ENCODE measurements around the gene TMEM132E.

The TMEM132E gene

GRCh38 chr17:34570506-34570905 lies 8.9 kb upstream of the TMEM132E start:
- DNase-seq (ENCODE audit: low spot score), result no peak

- DNase-seq (ENCODE audit: low spot score), result no peak
Measured at GRCh38 chr17:34571428-34572130, 7.8 kb upstream of the TMEM132E start.

DNA sequence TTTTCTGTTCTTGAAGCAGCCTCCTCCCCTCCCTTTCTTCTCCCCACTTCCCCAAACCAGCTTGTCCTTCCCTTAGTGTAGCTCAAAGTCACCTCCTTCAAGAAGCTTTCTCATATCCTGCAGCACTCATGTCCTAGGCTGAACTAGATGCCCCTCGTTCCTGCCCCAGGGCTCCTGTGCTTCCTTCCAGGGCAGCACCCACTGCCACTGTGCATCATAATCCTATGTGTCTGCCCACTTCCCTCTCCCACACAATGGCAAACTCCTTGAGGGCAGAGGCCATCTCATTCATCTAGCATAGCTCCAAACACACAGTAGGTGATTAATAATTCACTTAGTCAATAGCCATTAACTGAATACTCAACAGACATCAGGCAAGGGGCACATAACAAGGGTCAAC lies 6.9 kb upstream of the TMEM132E start:
- DNase-seq (ENCODE audit: low spot score), result no peak

GRCh38 chr17:34575182-34575581 lies 4.2 kb upstream of the TMEM132E start:
- DNase-seq (ENCODE audit: low spot score), result no peak

GRCh38 chr17:34578016-34578415 lies 1.4 kb upstream of the TMEM132E start:
- DNase-seq (ENCODE audit: low spot score), result no peak

- no peak for DNase-seq (ENCODE audit: low spot score)
Measured at GRCh38 chr17:34578656-34579016, 746 bp upstream of the TMEM132E start.

DNA sequence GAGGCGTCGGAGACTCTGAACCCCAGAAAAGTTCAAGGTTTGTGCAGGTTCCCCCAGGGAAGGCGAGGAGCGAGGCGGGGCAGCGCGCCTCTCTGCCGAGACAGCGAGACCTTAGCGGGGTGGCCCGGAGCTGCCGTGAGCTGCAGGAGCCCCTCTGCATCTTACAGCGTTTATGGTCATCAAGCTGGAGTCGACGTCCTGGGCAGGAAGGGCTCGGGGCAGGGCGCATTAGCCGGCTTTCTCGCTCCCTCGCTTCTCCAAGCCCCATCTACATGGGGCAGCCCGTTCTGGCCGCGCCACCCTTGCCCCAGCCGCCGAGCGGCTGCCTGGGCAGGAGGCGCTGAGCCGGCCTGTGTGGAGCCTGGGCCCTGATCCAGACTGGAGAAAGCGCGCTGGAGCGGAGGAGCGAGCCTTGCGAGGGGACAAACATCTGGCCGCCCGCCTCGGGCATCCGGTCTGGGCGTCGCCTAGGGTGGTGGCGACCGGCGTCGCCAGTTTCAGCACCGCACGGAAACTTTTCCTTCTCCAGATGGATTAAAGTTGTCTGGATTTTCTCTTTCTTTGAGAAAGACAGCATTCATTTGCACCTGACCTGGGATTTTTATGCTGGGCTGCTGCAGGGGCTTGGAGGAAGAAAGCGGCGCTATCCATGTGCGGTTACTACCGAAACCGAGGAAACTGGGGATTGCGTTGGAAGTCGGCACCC lies 750 bp downstream of the TMEM132E start:
- DNase-seq (ENCODE audit: low spot score), result no peak

GRCh38 chr17:34580685-34581445 lies 1.5 kb downstream of the TMEM132E start:
- DNase-seq (ENCODE audit: low spot score), result no peak

GRCh38 chr17:34581446-34582184 lies 2.2 kb downstream of the TMEM132E start:
- DNase-seq (ENCODE audit: low spot score), result no peak

- DNase-seq (ENCODE audit: low spot score), result no peak
Measured at GRCh38 chr17:34582185-34582900, 3.0 kb downstream of the TMEM132E start.

- DNase-seq (ENCODE audit: low spot score), result no peak
Measured at GRCh38 chr17:34582901-34583245, 3.5 kb downstream of the TMEM132E start.

GRCh38 chr17:34584805-34585416 lies 5.5 kb downstream of the TMEM132E start:
- DNase-seq (ENCODE audit: low spot score), result peak; percentile 4

GRCh38 chr17:34586346-34586846 lies 7.0 kb downstream of the TMEM132E start:
- no peak for DNase-seq (ENCODE audit: low spot score)

DNA sequence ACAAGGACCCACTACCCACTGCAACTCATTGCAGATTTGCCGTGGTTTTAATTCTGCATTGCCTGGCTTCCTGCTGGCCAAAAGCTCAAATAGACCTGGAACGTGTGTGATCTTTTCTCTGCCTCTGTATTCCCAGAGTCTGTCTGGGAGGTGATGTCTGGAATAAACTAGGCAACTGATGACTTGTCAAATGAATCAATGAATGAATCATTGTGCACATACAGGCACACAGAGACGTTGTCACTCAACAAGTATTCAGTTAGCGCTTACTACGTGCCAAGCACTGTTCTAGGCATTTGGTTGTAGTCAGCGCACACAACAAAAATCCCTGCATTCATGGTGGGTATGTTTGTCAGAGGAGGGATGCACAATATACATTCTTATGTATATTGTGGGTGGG lies 8.9 kb downstream of the TMEM132E start:
- DNase-seq (ENCODE audit: low spot score), result no peak

DNA sequence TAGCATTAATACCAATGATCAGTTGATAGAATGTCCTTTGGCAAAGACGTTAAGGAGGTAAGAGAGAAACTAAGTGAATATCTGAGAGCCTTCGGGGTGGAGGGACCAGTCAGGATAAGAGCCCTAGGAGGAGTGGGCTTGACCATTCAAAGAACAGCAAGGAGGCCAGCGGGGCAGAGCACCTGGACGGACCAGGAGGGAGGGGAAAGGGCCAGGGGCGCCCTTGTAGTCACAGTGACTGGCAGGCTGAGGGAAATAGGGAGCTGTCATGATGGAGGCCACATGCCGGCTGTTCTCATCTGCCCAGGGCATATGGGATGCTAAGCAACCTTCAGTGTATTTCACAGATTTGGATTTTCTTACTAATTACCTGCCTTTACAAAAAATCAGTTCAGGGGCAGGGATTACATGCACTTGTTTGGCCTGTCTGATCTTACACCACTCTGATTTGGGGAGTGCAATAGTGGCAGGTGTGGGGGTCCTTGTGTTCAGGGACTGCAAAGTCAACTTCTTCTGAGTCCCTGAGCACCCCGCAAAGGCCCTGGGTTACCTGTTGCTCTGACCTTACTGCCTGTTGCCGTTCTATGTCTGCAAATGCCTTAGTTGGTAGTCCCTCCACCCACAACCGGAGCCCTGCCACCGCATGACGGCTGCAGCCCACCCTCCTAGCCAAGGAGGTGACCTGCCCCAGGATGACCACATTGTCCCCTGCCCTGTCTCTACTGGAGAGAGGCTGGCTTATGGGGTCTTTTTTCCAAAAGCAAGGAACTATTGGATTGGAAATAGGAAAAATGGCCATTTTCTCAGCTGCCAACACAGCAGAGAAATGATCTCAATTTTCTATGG lies 10.0 kb downstream of the TMEM132E start:
- no peak for DNase-seq (ENCODE audit: low spot score)

DNA sequence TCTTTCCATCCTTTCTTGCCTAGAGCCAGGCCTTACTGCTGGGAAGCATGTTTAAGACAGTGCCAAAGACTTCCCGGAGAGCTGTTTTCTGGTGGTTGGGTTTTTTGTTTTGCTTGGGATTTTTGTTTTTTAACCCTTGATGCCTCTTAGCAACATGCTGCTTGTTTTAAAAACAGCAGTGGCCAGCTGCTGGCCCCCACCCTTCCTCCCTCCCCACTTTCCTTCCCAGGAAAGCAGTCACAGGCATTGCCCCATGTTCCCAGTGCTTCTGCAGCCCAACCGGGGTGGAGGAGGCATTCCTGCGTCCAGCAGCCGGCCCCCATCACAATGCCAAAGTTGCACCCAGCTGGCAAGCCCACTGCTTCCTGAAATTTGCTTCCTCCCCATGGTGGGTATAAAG lies 12.6 kb downstream of the TMEM132E start:
- no peak for DNase-seq (ENCODE audit: low spot score)

- DNase-seq (ENCODE audit: low spot score), result no peak
Measured at GRCh38 chr17:34596920-34597319, 17.5 kb downstream of the TMEM132E start.

DNA sequence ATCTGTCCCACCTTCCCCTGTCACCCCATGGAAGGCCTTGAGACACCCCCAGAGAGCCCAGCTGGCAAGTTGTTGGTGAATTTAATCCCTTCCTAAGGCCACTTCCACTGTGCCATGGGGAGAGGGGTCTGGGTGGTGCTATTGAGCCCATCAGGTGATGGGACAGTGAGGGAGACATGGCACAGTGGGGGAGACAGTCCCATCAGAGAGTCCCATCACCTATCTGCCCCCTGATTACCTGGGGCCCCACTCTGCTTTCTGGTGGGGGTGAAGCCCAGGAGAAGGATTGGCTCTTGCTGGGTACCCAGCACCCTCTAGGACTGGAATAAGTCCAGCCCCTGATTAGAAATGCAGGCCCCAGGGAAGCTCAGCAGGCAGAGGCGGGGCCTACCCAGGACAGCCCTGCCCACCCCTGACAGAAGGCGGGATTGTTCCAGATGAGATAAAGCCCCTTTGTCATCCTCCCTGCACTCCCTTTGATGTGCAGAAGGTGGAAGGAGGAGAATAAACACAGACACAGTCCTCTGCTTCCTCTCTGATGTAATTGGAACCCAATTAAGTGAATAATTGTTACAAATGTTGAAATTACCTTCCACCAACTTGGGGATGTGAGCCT lies 18.9 kb downstream of the TMEM132E start:
- DNase-seq (ENCODE audit: low spot score), result no peak

DNA sequence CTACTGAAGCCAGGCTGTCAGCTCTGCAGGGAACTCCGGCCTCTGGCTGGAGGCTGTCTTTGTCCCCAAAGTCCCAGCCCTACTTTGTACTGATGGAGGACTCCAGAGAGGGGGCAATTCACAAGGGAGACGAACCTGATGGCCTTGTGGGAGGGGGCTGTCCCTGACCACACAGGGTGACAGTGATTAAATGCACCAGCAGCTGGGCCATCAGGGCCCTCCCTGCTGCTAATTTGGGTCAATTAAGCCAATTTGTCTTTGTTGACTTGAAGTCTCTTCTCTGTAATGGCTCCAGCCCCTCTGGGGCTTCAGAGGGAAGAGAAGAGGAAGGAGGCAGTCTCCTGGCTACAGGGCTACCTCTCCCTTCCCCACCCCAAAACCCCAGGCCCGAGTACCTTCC lies 22.0 kb downstream of the TMEM132E start:
- DNase-seq (ENCODE audit: low spot score), result no peak

DNA sequence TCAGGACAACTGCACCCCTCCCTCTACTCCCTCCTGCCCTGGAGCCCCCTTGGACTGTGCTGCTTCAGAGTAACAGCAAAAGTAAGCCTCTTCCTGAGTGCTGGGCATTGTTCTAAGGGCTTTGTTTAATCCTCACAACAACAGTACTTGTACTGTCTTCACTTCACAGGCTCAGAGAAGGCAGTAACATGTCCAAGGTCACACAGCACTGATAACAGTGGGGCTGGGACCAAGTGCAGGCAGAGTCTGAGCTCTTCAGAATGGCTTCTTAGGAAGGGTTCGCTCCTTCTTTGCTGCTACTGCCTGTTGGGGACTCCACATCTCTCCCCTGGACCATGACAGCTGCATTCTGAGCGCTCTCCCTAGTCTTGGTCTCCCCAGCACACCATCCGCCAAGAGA lies 24.6 kb downstream of the TMEM132E start:
- no peak for DNase-seq (ENCODE audit: low spot score)

Measured in CD4-positive, alpha-beta T cell treated with Interleukin-2 at 100 ng/mL for 4 hours (primary cell).